ENCODE results near the gene HOXC5. TPM values are rescaled to one million over a fixed set of nuclear protein-coding genes. Genes with fewer than 3 reads are reported as not detected.

HOXC5 gene
- total RNA-seq, 1 donor from 2014 or later, result 3.8 TPM

DNA sequence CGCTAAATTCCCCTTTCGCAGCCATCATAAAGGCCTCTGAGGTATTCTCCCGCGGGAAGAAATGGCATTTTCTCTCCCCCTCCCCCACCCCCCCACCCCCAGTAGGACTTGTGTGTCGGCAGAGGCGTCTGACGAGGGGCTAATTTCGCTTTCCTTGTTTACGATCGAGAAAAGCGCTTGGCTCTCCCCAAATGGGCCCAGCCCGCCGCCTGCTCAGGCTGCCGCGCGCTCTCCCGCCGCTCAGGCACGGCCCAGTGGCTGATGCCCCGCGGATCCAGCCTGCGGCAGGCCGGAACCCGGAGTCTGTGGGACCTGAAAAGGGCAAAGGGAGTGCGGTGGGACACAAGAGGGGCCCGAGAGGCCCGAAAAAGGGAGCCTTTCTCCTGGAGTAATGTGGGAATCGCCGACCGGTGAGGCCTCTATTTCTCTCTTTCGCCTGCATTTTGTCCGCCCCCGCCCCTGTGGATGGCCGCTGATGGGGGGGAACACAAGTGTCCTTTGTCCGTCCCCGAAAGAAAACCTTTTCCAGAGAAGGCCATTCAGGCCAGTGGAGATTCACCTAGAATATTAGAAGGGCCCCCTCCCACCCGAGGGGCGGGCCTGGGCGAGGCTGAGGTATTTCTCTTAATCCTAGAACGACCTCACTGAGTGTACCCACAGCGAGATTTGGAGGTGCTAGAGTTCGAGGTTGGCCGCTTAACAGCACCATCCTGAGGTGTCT is 13.6 kb upstream of the HOXC5 start:
- H3K27ac Mint-ChIP-seq (ENCODE audit: unreplicated experiment), result no peak overlapping the region
- no peak for DNase-seq (ENCODE audit: low read depth, low spot score)
- peaks cover 98% of the 10 kb centered on the region for H3K27me3 Mint-ChIP-seq (ENCODE audit: low read depth)

DNA sequence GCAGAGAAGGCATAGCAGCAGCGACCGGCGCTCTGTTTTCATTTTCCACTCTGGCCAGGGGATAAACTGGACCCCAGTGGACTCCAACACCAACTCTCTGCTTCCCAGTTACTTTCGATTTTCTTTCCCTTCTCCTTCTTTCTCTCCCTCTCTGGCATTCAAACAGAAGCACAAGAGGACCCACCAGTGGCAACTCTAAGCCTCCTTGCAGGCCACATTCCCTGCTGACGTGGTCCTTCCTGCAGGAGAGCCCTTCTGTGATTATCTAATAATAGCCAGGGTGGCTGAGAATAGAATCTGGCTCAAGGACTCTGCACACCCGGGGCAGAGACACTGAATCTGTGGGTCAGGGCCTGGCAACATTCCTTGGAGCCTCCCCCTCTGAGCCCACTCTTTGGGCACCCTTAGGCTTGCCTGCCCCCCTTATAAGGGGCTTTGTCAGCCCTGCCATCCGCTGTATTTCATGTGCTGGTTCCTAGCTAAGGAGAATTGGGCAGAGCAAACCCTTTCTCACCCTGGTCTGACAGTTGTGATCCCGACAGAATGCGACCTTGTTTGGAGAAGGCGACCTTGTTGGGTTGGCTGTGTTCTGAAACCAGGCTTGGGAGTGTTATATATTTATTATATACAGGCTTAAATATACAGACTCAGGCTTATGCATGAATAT is 12.8 kb upstream of the HOXC5 start:
- H3K4me1 Mint-ChIP-seq, result peaks cover 18% of the 10 kb centered on the region
- peak overlapping the region; percentile 84 for H3K4me3 Mint-ChIP-seq
- H3K27me3 Mint-ChIP-seq (ENCODE audit: low read depth), result peaks cover 98% of the 10 kb centered on the region
- H3K9me3 Mint-ChIP-seq, result no peaks in the 10 kb centered on the region
- H3K36me3 Mint-ChIP-seq (ENCODE audit: low read depth), result no peaks in the 10 kb centered on the region
- no peak for DNase-seq (ENCODE audit: low read depth, low spot score)
- TF ChIP-seq, protein P1, sequence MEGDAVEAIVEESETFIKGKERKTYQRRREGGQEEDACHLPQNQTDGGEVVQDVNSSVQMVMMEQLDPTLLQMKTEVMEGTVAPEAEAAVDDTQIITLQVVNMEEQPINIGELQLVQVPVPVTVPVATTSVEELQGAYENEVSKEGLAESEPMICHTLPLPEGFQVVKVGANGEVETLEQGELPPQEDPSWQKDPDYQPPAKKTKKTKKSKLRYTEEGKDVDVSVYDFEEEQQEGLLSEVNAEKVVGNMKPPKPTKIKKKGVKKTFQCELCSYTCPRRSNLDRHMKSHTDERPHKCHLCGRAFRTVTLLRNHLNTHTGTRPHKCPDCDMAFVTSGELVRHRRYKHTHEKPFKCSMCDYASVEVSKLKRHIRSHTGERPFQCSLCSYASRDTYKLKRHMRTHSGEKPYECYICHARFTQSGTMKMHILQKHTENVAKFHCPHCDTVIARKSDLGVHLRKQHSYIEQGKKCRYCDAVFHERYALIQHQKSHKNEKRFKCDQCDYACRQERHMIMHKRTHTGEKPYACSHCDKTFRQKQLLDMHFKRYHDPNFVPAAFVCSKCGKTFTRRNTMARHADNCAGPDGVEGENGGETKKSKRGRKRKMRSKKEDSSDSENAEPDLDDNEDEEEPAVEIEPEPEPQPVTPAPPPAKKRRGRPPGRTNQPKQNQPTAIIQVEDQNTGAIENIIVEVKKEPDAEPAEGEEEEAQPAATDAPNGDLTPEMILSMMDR (conservative IDR thresholded peaks at IDR 0.05), result no peak
- H3K27ac Mint-ChIP-seq (ENCODE audit: unreplicated experiment), result no peak overlapping the region

More for the DNA sequence above, 13.6 kb upstream of the HOXC5 start:
- H3K4me3 Mint-ChIP-seq, result peak overlapping the region; percentile 84
- H3K9me3 Mint-ChIP-seq, result no peaks in the 10 kb centered on the region
- H3K4me1 Mint-ChIP-seq, result peaks cover 18% of the 10 kb centered on the region
- TF ChIP-seq, protein P1 (conservative IDR thresholded peaks at IDR 0.05), result no peak
- H3K36me3 Mint-ChIP-seq (ENCODE audit: low read depth), result peaks cover 2% of the 10 kb centered on the region

DNA sequence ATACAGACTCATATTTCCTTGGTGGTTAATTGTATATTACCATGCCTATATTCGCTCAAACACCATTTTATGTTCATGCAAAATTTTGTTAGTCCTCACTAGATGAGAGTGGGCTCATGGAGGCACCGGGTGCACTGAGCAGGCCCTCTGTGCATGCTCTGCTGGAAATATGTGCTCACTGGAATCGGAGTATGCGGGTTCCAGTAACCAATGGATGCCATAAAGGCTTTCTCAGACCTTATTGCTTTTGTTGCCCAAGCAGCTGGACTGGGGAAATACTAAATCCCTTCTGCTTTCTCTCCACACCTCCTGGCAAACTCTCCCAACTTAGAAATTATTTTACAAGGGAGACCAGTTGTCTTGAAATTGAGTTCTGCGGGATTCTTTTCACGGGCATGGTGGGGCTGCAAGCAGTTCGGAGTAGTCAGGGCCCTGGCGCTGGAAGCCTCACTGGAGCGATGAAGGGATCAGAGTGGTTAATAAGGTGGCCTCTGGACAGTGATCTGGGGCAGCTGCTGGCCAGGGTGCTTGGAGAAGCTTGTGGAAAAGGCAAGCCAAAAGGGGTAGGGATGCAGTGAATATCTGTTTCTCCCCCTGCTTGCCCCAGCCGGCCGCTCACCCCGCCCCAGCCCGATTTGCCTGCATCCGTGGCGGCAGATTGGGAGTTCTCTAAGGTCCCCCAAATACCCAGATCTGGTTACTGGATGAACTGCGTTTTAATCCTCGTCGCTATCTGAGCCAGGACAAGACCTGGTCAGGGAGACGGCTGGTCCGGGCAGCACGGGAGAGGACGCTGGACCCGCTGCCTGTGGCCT is 12.1 kb upstream of the HOXC5 start:
- Mint-ChIP-seq H3K27ac (ENCODE audit: unreplicated experiment) (no peak overlapping the region), H3K27me3 (ENCODE audit: low read depth) (peaks cover 98% of the 10 kb centered on the region), H3K36me3 (ENCODE audit: low read depth) (no peaks in the 10 kb centered on the region), H3K4me1 (peaks cover 18% of the 10 kb centered on the region), H3K9me3 (no peaks in the 10 kb centered on the region), H3K4me3 (peak overlapping the region; percentile 84)
- TF ChIP-seq, protein P1 (conservative IDR thresholded peaks at IDR 0.05), result no peak
- DNase-seq (ENCODE audit: low read depth, low spot score), result no peak

DNA sequence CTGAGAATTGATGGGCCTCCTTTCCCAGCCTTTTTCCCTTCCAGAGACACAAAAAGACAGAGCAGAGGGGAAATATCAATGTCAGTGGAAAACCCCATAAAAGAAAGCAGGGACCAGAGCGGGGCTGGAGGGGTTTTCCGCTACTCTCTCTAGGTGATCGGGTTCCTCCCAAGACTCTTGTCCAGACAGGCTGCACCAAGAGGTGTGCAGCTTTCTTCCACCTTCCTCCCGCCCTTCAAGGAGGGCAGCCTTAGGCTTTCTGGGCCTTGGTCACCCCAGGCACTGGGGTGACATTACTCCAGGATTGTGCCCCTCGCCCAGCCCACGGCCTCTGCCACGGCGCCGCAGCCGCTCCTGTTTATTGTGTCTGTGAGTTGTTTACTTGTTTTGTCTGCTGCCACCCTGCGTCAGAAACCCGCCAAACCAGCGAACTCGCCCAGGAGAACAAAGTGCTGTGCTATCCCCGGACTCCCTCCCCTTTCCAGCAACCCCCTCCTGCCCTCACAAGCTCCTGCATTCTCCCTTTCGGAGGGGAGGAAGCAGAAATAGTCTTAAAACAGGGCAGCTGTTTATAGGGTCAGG is 11.3 kb upstream of the HOXC5 start:
- H3K4me3 Mint-ChIP-seq, result peak overlapping the region; percentile 84
- TF ChIP-seq, protein P1 (conservative IDR thresholded peaks at IDR 0.05), result no peak

More for the DNA sequence above, 11.3 kb upstream of the HOXC5 start:
- H3K4me1 Mint-ChIP-seq, result peaks cover 18% of the 10 kb centered on the region
- no peak for DNase-seq (ENCODE audit: low read depth, low spot score)
- no peak overlapping the region for H3K27ac Mint-ChIP-seq (ENCODE audit: unreplicated experiment)
- no peaks in the 10 kb centered on the region for H3K36me3 Mint-ChIP-seq (ENCODE audit: low read depth)
- H3K27me3 Mint-ChIP-seq (ENCODE audit: low read depth), result peaks cover 98% of the 10 kb centered on the region
- no peaks in the 10 kb centered on the region for H3K9me3 Mint-ChIP-seq
